ENCODE results near the gene DLGAP3.

DNA sequence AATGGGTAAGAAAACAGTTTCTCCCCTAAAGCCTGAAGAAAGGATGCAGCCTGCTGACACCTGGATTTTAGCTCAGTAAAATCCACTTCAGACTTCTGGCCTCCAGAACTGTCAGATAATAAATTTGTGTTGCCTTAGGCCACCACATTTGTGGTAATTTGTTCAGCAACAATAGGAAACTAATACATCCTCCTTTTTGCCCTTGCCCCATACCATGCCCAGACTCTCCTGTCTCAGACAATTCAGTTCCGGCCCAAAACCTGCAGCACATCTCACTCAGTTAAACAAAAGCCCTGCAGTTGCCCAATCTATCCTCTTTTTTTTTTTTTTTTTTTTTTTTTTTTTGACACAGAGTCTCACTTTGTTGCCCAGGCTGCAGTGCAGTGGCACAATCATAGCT, 95.7 kb downstream of the DLGAP3 start:
- TF ChIP-seq, protein P1, sequence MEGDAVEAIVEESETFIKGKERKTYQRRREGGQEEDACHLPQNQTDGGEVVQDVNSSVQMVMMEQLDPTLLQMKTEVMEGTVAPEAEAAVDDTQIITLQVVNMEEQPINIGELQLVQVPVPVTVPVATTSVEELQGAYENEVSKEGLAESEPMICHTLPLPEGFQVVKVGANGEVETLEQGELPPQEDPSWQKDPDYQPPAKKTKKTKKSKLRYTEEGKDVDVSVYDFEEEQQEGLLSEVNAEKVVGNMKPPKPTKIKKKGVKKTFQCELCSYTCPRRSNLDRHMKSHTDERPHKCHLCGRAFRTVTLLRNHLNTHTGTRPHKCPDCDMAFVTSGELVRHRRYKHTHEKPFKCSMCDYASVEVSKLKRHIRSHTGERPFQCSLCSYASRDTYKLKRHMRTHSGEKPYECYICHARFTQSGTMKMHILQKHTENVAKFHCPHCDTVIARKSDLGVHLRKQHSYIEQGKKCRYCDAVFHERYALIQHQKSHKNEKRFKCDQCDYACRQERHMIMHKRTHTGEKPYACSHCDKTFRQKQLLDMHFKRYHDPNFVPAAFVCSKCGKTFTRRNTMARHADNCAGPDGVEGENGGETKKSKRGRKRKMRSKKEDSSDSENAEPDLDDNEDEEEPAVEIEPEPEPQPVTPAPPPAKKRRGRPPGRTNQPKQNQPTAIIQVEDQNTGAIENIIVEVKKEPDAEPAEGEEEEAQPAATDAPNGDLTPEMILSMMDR (IDR thresholded peaks at IDR 0.05): no peak
- no peak for TF ChIP-seq POLR2A (IDR thresholded peaks at IDR 0.05)

All from upper lobe of left lung (tissue), 4 donors.